Suprapubic skin (tissue), 4 donors: ENCODE measurements around the gene LRP2BP.

Source experiments
- EP300 ChIP-seq: sonication (generic); formaldehyde crosslinking; IDR thresholded peaks from one replicate; pipeline ENCODE4 v1.6.1; 2017; ENCODE audit warnings: antibody characterized with exemption
- POLR2A ChIP-seq, 2 donors: fragments of 450-650 bp; IDR thresholded peaks; one replicate each; pipeline ENCODE4 v1.6.1; 2017; ENCODE audit warnings: antibody characterized with exemption in 2 of 2, mild to moderate bottlenecking in 2 of 2, moderate library complexity in 2 of 2
- POLR2AphosphoS5 ChIP-seq, 3 donors: sonication (generic); formaldehyde crosslinking; IDR thresholded peaks; one replicate each; pipeline ENCODE4 v1.6.1; 2017; ENCODE audit warnings: antibody characterized with exemption in 3 of 3
- TF ChIP-seq, protein P1 (sequence below), 2 donors: fragments of 200-600 bp in 1 of 2; fragments of 450-650 bp in 1 of 2; sonication (generic) in 1 of 2; IDR thresholded peaks; one replicate each; pipeline ENCODE4 v1.5.1; 2016 to 2019; ENCODE audit warnings: antibody characterized with exemption in 2 of 2, mild to moderate bottlenecking in 1 of 2, moderate library complexity in 1 of 2

DNA sequence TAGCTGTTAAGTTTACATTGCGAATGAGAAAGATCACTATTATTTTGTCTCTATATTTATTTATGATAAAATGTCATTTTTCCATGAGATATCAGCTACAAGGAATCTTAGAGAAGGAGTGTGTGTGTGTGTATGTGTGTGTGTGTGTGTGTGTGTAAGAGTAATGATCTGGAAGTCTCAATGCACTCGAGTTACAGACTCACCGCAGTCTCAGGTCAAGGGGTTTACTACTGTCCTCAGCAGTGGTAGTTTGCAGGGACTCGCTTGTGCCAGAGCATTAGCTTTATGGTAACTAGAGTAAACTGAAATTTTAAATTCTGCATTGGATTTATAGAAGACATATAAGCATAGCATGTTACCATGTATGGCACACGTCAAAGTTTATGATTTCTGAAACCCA, 30.8 kb downstream of the LRP2BP start:
- TF ChIP-seq EP300, result no peak
- TF ChIP-seq, protein P1, sequence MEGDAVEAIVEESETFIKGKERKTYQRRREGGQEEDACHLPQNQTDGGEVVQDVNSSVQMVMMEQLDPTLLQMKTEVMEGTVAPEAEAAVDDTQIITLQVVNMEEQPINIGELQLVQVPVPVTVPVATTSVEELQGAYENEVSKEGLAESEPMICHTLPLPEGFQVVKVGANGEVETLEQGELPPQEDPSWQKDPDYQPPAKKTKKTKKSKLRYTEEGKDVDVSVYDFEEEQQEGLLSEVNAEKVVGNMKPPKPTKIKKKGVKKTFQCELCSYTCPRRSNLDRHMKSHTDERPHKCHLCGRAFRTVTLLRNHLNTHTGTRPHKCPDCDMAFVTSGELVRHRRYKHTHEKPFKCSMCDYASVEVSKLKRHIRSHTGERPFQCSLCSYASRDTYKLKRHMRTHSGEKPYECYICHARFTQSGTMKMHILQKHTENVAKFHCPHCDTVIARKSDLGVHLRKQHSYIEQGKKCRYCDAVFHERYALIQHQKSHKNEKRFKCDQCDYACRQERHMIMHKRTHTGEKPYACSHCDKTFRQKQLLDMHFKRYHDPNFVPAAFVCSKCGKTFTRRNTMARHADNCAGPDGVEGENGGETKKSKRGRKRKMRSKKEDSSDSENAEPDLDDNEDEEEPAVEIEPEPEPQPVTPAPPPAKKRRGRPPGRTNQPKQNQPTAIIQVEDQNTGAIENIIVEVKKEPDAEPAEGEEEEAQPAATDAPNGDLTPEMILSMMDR (IDR thresholded peaks at IDR 0.05), result no peak
- TF ChIP-seq POLR2A (IDR thresholded peaks at IDR 0.05), result no peak
- no peak for TF ChIP-seq POLR2AphosphoS5 (IDR thresholded peaks at IDR 0.05)
